Transverse colon (tissue), 4 donors: ENCODE measurements around the gene VAMP8. TPM values are rescaled to one million over a fixed set of nuclear protein-coding genes. Genes with fewer than 3 reads are reported as not detected.

Source experiments
- DNase-seq: peaks from one replicate; pipeline ENCODE4 v3.0.0-alpha.2; 2019
- H3K27ac ChIP-seq, 4 donors: fragments of 200-600 bp; sonication (generic); 2 replicates each; pipeline ENCODE4 v1.5.1; 2016 to 2018; ENCODE audit warnings: inconsistent platforms in 4 of 4
- H3K27me3 ChIP-seq: fragments of 200-600 bp; sonication (generic); 2 replicates; pipeline ENCODE4 v1.5.1; 2017; ENCODE audit warnings: inconsistent platforms
- H3K36me3 ChIP-seq, 4 donors: fragments of 200-600 bp; sonication (generic); 2 replicates each; pipeline ENCODE4 v1.5.1; 2017 to 2019; ENCODE audit warnings: inconsistent platforms in 4 of 4
- H3K4me1 ChIP-seq, 4 donors: fragments of 200-600 bp; sonication (generic); 2 replicates each; pipeline ENCODE4 v1.5.1; 2017 to 2020; ENCODE audit warnings: inconsistent platforms in 4 of 4
- H3K4me3 ChIP-seq, 4 donors: fragments of 200-600 bp; sonication (generic); 1 replicate in 1 of 4; 2 replicates in 3 of 4; pipeline versions ENCODE4 v1.5.1 to v1.6.1; 2017 to 2019; ENCODE audit warnings: inconsistent platforms in 4 of 4
- H3K9me3 ChIP-seq, 2 donors: fragments of 200-600 bp; sonication (generic); 2 replicates each; pipeline ENCODE4 v1.5.1; 2017 to 2019; ENCODE audit warnings: inconsistent platforms in 2 of 2
- EP300 ChIP-seq: sonication (generic); formaldehyde crosslinking; IDR thresholded peaks from one replicate; pipeline ENCODE4 v1.6.1; 2017; ENCODE audit warnings: antibody characterized with exemption, low read depth
- POLR2A ChIP-seq: fragments of 450-650 bp; IDR thresholded peaks from one replicate; pipeline ENCODE4 v1.6.1; 2016; ENCODE audit warnings: antibody characterized with exemption, mild to moderate bottlenecking, moderate library complexity
- POLR2AphosphoS5 ChIP-seq, 3 donors: sonication (generic); formaldehyde crosslinking; IDR thresholded peaks; one replicate each; pipeline ENCODE4 v1.6.1; 2016; ENCODE audit warnings: antibody characterized with exemption in 3 of 3
- WGBS, 2 donors: methylation state at CpG; one replicate each; pipeline ENCODE4 v1.1.5; 2018; ENCODE audit warnings: low coverage in 1 of 2; 5-methylcytosine and 5-hydroxymethylcytosine counted together
- in situ Hi-C, 4 donors: fragments of 200-750 bp; cut with MboI; loops; one replicate each; pipeline versions ENCODE4 v1.15.0 to v1.15.1; 2017; ENCODE audit warnings: low sequenced_read_pairs in 3 of 4, low pct_ligation_motif_present in 1 of 4, low pct_unique_long_range_greater_than_20kb in 1 of 4
- intact Hi-C: fragments of 100-400 bp; cut with DNase I; formaldehyde crosslinking; loops from one replicate; pipeline ENCODE4 v1.15.1; 2023; ENCODE audit warnings: low total_unique reads
- small RNA-seq, 4 donors: library from RNA; depleted of rRNA; stranded (forward); fragments of <200 nt; gene quantifications; one replicate each; pipeline ENCODE3, GENCODE V24; 2016
- total RNA-seq, 4 donors: library from RNA; depleted of rRNA; stranded (reverse); fragments of >200 nt; gene quantifications; one replicate each; pipeline ENCODE4 v1.1.0, GENCODE V29; 2016
- TF ChIP-seq, protein P1 (sequence below), 5 experiments: fragments of 200-600 bp in 3 of 5; fragments of 450-650 bp in 2 of 5; sonication (generic) in 3 of 5; IDR thresholded peaks; 1 replicate in 2 of 5; 2 replicates in 3 of 5; pipeline ENCODE4 v1.5.1; 2016 to 2017; ENCODE audit warnings: antibody characterized with exemption in 5 of 5, inconsistent platforms in 3 of 5, mild to moderate bottlenecking in 2 of 5, moderate library complexity in 1 of 5

The VAMP8 gene
- total RNA-seq, 4 donors from 2014 or later, result 10.5 to 186 (median 147) TPM

DNA sequence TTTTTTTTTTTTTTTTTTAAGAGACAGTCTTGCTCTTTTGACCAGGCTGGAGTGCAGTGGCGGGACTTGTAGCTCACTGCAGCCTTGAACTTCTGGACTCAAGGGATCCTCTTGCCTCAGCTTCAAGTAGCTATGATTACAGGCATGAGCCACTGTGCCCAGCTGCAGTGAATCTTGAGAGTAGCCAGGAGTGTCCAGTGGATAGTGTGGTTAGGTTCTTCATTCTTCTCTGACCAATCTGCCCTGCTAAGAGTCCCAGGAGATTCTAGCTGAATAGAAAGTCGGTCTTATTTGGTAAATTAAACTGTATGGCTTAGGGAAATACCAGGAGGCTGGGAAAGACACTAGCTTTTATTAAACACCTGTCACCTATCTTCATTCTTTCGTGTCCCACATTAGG is 53.9 kb downstream of the VAMP8 start:
- no peaks in the 10 kb centered on the region for H3K27me3 ChIP-seq
- H3K36me3 ChIP-seq, result peaks cover 0 to 89% (median 34%) of the 10 kb centered on the region in 4 donors
- in situ Hi-C loops (loop anchor here in 2 of 4 donors (25.0 kb wide), 2 partner anchors 181 to 456 kb away; no protein-coding TSS in a partner anchor), intact Hi-C loops (no loop called here)
- TF ChIP-seq EP300 (no peak), POLR2A (no peak), POLR2AphosphoS5 (IDR thresholded peaks at IDR 0.05) (no peak)
- TF ChIP-seq, protein P1, sequence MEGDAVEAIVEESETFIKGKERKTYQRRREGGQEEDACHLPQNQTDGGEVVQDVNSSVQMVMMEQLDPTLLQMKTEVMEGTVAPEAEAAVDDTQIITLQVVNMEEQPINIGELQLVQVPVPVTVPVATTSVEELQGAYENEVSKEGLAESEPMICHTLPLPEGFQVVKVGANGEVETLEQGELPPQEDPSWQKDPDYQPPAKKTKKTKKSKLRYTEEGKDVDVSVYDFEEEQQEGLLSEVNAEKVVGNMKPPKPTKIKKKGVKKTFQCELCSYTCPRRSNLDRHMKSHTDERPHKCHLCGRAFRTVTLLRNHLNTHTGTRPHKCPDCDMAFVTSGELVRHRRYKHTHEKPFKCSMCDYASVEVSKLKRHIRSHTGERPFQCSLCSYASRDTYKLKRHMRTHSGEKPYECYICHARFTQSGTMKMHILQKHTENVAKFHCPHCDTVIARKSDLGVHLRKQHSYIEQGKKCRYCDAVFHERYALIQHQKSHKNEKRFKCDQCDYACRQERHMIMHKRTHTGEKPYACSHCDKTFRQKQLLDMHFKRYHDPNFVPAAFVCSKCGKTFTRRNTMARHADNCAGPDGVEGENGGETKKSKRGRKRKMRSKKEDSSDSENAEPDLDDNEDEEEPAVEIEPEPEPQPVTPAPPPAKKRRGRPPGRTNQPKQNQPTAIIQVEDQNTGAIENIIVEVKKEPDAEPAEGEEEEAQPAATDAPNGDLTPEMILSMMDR (IDR thresholded peaks at IDR 0.05), result no peak
- no peaks in the 10 kb centered on the region for H3K9me3 ChIP-seq
- H3K27ac ChIP-seq, result no peak overlapping the region
- DNase-seq, result no peak
- 89 to 100% methylated on average over 3 of the region's 3 CpGs for WGBS, 2 donors
- H3K4me1 ChIP-seq, result no peaks in the 10 kb centered on the region
- H3K4me3 ChIP-seq, result no peak overlapping the region

Small RNA genes within 50 kb of the gene (small RNA-seq; reads per million reads assigned to genes)
- gene RN7SL126P, result 0 reads per million in 4 donors

Other genes with a start within 250 kb of the VAMP8 start
- gene TGOLN2, start 249.6 kb upstream of the VAMP8 start, total RNA-seq, result 100 to 1,000 TPM; 113 to 234 (median 232) TPM
- gene RETSAT, start 223.1 kb upstream of the VAMP8 start, total RNA-seq, result 100 to 1,000 TPM; 109 to 638 (median 330) TPM
- gene ELMOD3, start 222.8 kb upstream of the VAMP8 start, total RNA-seq, result 10 to 100 TPM; 13.3 to 37.8 (median 32.8) TPM
- gene CAPG, start 167.2 kb upstream of the VAMP8 start, total RNA-seq, result 10 to 100 TPM; 18.3 to 92.1 (median 45.2) TPM
- 10 to 100 TPM in 2 of 4 donors, 1 to 10 TPM in 1, not detected in 1; 7.6 to 14.2 (median 11.4) TPM for gene SH2D6, start 158.9 kb upstream of the VAMP8 start, total RNA-seq
- gene MAT2A, start 38.4 kb upstream of the VAMP8 start, total RNA-seq, result 100 to 1,000 TPM in 3 of 4 donors, 10 to 100 TPM in 1; 66.2 to 185 (median 142) TPM
- 10 to 100 TPM in 3 of 4 donors, 1 to 10 TPM in 1; 7.9 to 31.3 (median 23.5) TPM for gene GGCX, start 16.1 kb upstream of the VAMP8 start, total RNA-seq
- 10 to 100 TPM in 2 of 4 donors, 1 to 10 TPM in 1, not detected in 1; 9.4 to 26.9 (median 17.1) TPM for gene VAMP5, start 6.8 kb downstream of the VAMP8 start, total RNA-seq
- 100 to 1,000 TPM in 3 of 4 donors, 10 to 100 TPM in 1; 23.9 to 164 (median 141) TPM for gene RNF181, start 18.2 kb downstream of the VAMP8 start, total RNA-seq
- gene TMEM150A, start 25.1 kb downstream of the VAMP8 start, total RNA-seq, result 10 to 100 TPM in 2 of 4 donors, 1 to 10 TPM in 2; 5.2 to 21.7 (median 12.8) TPM
- gene C2orf68, start 34.5 kb downstream of the VAMP8 start, total RNA-seq, result 10 to 100 TPM; 17.7 to 24.8 (median 18.6) TPM
- gene USP39, start 38.6 kb downstream of the VAMP8 start, total RNA-seq, result 100 to 1,000 TPM in 2 of 4 donors, 10 to 100 TPM in 2; 46.7 to 138 (median 102) TPM
- not detected for gene SFTPB, start 90.6 kb downstream of the VAMP8 start, total RNA-seq
- 10 to 100 TPM in 1 of 4 donors, 1 to 10 TPM in 1, not detected in 2; 5.2 to 11.7 TPM for gene GNLY, start 116.8 kb downstream of the VAMP8 start, total RNA-seq
- 10 to 100 TPM in 3 of 4 donors, 1 to 10 TPM in 1; 7.4 to 32.6 (median 14.4) TPM for gene ATOH8, start 176.4 kb downstream of the VAMP8 start, total RNA-seq